HG02571 (cell line): ENCODE results near the gene ABL1.
"Not testable (repeated sequence)": the region's sequence is repeated elsewhere in the genome, so short reads cannot be mapped to it uniquely, and the experiment has no call there.

Experiments
- ATAC-seq: cut with Tn5 transposase; IDR thresholded peaks from one replicate; pipeline ENCODE4 v1.9.1; 2021; ENCODE audit warnings: mild to moderate bottlenecking, moderate library complexity; ENCODE audit not compliant: unreplicated experiment

ABL1 gene

DNA sequence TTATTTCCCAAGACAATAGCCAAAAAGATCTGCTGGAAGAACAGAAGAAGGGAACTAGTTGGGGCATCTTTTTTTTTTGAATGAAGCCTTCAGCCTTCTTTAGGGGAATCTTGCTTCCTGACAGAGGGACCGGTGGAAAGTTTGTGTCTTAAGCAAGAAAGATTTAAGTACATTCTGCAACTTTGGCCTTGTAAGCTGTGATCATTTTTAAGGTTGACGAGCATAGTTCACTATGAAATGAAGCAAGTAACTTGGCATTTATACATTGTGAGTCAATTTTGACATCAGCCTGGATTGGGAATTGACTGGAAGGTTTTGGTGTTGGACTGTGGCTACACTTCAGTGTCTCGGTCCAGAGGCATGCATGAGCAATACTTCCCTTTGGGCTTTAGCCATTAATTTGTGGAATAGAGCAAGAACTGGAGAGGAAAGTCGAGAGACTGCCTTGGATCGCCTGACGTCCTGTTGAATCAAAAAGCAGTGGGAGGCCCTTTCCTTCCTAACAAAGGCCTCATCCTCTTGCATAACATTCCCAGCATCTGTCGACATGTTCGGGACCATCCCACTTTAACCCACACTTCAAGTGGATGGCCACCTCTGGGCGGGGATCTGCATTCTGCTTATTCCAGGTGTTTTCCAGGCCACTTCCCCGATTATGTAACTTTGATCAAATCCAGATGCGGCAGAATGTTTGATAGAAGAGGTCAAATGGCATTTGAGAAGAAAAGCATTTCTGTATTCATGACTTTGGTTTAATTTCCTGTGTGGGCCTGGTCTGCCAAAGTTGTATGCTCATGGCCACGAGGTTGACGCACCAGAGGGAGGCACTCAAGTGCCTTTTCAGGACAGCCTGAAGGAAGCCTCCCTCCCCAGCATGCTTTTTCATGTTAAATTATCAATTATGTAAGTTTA is 12.5 kb downstream of the ABL1 start:
- no peak for ATAC-seq

DNA sequence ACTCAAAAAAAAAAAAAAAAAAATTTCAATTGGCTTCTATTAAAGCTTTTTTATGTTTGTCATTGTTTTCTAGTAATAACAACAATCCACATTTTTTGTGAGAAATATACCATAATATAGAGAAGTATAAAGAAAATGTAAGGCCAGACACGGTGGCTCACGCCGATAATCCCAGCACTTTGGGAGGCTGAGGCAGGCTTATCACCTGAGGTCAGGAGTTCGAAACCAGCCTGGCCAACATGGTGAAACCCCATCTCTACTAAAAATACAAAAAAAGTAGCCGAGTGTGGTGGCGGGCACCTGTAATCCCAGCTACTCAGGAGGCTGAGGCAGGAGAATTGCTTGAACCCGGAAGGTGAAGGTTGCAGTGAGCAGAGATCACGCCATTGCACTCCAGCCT is 13.5 kb downstream of the ABL1 start:
- not testable (repeated sequence) for ATAC-seq

DNA sequence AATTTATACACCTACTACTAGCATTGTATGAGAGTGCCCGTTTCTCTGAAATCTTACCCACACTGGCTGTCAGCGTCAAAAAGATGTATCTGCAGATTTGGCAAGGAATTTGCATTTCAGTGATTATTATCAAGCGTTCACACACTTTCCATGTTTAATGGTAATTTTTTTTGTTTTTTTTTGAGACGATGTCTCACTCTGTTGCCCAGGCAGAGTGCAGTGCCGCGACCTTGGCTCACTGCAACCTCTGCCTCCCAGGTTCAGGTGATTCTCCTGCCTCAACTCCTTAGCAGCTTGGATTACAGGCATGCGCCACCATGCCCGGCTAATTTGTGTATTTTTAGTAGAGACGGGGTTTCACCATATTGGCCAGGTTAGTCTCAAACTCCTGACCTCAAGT is 14.3 kb downstream of the ABL1 start:
- ATAC-seq = no peak

DNA sequence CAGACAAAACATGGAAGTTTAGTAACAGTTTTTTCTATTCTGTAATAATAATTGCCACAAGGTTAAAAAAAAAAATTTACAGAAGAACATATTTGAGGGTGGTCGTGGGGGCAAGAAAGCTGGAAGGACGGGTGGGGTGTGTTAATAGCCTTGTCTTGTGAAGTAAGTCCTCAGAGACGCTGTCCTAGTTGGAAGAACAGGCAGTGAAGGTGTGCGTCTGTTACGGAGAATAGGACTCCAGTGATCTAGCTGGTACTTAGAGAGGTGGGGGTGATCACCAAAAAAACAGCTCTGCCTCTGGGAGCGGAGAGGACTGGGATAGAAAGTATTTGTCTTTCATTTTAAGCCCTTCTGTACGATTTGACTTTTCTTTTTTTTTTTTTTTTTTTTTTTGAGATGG is 17.7 kb downstream of the ABL1 start:
- no peak for ATAC-seq

DNA sequence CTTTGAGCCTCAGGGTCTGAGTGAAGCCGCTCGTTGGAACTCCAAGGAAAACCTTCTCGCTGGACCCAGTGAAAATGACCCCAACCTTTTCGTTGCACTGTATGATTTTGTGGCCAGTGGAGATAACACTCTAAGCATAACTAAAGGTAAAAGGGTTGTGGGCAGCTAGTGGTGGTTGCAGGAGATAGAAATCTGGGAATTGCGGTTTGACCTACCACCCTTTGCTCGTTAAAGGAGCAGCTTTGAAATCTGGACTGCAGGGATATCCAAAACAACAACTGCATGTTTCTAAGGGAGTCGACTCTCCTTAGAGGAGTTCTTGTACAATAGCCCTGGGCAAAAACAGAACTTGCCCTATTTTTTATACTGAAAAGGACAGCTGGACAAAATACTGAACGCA is 19.0 kb downstream of the ABL1 start:
- no peak for ATAC-seq

DNA sequence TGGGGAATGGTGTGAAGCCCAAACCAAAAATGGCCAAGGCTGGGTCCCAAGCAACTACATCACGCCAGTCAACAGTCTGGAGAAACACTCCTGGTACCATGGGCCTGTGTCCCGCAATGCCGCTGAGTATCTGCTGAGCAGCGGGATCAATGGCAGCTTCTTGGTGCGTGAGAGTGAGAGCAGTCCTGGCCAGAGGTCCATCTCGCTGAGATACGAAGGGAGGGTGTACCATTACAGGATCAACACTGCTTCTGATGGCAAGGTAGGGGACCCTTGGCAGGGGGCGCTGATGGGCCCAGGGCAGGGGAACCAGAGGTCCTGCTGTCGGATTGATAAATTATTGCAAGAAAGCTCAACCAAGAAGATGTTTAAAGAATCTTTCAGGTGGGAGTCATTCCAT is 19.8 kb downstream of the ABL1 start:
- ATAC-seq = no peak

DNA sequence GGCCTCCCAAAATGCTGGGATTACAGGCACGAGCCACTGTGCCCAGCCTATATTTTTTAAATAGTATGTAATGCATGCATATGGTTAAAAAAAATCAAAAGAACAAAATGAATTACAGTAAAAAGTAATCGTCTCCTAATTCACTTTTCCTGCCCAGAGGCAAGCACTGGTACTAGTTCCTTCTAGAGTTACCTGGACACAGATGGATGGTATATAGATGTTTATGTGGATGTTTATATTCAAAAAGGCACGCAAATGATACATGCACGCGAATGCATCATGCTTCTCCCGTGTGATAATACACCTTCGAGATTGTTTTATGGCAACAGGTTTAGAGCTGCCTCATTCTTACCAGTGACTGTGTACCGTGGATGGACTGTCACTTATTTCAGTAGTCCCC is 21.4 kb downstream of the ABL1 start:
- ATAC-seq = no peak

DNA sequence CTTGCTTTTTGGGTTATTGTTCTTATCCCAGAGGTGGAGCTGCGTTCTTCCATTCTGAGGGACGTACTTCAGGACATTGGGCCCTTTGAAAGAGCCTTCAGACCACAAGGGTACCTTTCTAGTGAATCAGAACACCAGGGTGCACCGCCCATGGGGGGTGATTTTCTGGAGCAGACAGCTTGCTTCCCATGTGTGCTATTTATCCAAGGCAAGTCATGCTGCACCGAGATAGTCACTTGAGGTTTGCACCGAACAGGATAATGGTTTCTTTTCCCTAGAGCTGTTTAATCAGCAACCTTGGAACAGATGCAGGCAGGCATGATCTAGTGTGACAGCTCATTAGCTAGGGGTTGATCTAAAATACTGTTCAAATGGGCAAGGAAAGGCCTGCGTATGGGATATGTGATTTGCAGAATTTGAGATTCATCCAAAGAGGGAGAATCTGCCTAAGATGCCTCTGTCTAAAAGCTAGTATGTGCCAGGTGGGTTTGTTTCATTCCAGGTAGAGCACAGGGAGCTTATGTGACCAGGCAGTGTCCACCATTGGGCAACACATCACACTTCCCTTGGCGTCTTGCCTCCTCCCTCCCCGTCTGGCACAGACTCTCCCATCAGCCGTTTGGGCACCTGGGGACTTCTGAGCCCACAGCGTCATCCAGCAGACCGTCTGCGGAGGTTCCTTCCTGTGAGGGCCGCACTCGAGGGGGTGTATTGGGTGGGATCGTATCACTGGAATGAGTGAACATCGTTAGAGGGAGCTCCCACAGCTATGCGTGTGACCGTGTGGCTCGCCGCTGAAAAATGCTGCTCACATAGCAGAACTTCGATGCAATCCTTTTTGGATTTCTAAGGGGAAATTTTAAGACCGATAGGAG is 23.0 kb downstream of the ABL1 start:
- ATAC-seq = no peak

DNA sequence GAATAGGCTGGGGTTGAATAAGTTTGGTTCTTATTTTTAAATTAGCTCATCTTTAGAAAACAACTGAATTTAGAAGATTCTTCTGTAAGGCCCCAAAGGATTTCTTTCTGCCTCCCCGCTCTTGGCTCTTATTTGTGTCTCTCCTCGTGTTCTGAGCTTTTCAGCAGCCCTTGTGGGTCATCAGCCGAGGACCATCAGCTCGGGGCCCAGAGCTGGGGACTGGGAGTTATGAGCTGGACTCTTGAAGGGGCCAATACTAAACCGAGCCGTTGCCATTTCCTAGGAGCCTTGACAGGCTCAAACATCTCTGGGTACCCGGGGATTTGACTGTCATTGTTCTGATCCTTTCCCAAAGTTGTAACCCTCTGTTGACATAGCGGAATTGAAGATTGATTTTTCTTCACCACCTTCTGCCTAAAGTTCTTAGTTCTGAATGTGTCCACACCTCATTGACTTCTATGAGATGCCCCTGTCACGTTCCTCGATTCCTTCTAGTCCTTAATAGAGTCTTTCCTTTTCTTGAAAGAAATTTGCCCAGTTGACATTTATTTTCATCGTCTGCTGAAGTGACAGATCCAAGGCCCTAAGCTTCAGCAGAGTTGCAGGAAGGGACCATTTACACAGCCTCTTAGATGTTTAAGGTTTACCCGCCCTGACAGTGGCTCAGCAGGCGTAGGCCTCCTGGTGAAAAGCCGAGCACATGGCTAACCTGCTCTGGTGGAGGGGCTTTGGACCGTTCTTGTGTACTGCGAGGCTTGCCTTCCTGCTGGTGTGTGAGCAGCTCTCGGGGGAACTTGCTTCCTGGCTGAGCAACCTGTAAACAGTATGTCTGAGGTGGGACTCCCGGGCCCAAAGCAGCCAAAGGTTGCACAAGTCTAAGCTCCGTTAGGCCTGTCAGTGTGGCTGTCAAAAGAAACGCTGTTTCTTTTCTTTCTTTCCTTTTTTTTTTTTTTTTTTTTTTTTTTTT is 24.0 kb downstream of the ABL1 start:
- no peak for ATAC-seq

DNA sequence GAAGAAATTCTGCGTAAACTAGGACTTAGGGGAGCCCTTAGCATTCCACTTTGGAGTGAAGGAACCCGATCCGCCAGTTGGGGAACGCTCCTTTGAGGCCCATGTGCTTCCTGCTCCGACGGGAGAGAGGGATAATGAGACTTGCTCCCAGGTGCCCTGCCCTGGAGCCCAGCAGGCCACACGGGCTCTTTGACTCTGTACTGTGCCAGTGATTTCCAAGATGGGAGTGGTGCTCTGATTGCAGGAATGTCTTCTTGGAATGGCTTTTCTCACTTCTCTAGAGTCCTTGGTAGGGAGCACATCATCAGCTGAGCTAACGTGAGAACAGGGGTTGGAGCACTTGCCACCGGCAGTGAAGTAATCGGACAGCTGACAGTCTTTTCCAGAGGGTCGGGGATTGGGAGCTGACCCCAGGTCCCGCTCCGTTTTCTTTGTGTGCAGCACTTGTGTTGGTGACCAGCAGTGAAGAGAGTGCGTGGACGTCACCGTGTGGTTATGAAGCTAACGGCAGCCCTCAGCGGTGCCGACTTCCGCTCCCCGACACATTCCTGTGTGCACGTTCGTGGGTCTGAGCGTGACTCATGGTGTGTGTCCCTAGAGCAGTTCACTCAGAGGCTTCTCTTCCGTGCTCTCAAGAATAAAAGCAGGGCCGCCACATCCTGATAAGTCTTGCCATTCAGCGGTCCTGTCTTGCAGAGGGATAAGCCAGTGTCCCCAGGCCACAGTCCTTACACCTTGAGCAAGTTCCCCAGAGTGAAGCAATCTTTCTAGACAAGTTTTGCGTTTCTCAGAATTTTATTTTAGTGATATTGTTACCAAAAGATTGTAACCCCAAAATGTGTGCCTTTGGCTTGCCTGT is 25.6 kb downstream of the ABL1 start:
- ATAC-seq = no peak

DNA sequence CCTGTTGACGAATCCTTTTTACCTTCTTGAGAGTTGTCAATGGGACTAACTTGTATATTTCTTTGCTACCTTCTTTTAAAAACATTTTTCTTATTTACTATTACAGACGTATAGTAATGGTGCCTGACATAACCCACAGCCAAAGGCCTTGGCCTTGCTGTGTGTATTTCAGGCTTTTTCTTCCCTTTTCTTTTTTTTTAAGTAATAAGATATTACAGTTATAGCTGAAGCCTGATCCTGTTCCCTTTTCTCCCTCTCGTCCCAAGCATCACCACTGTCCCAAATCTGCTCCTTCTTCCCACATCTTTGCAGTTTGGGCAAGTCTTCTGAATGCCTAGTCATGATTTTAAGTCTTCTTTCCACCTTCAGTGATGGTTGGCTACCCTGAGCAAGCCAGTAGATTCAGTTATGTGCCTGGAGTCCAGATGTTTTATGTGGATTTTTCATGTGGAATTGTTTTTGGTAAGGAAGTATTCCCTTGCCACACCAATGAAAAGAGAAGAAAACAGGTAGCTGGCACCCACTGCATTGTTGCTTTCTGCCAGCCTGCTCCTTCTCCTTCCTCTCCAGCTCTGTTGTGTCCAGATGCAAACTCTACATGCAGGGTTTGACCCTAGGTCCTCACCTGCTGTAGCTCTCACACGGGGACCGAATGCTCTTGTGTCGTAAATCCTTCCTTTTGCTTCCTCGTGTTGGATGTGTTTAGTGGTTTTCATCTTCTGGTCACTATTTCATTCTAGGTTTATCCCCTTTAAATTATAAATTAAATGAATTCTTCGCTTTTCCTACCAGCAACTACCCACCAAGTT is 26.5 kb downstream of the ABL1 start:
- no peak for ATAC-seq

DNA sequence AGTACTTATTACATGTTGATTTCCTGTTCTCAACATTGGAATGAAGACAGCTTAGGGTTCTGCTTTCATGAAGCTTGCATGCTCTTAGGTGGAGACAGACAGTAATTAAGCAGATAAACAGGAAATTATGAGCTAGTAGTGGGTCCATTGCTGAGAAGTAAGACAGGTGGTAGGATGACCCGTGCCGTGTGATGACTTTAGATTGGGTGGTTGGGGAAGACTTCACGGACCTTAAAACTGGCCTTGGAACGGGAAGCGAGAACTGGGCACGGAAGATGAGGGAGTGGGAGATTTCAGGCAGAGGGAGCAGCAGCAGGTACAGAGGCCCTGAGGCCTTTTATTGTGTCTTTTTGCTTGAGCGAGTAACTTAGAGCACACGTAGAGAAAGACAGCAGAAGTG is 27.2 kb downstream of the ABL1 start:
- no peak for ATAC-seq

DNA sequence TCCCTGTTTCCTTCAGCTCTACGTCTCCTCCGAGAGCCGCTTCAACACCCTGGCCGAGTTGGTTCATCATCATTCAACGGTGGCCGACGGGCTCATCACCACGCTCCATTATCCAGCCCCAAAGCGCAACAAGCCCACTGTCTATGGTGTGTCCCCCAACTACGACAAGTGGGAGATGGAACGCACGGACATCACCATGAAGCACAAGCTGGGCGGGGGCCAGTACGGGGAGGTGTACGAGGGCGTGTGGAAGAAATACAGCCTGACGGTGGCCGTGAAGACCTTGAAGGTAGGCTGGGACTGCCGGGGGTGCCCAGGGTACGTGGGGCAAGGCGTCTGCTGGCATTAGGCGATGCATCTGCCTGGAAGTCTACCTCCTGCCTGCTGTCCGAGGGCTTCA is 27.7 kb downstream of the ABL1 start:
- ATAC-seq = no peak

DNA sequence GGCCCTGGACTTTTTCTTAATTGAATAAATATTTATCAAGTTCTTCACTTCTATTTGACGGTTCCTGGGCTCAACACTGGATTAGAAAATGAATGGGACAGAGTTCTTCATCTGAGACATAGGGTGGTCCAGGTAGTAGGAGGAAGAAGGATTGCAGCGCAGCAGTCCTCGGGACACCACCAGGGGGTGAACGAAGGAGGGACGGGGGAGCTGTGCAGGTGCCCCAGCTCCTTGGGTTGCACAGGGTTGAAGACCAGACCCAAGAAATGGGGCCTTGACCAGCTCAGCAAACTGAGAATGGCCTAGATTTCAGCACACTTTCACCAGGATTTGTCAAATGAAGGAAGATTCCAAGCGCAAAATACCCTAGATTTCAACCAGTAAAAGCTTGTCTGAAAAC is 29.5 kb downstream of the ABL1 start:
- no peak for ATAC-seq

DNA sequence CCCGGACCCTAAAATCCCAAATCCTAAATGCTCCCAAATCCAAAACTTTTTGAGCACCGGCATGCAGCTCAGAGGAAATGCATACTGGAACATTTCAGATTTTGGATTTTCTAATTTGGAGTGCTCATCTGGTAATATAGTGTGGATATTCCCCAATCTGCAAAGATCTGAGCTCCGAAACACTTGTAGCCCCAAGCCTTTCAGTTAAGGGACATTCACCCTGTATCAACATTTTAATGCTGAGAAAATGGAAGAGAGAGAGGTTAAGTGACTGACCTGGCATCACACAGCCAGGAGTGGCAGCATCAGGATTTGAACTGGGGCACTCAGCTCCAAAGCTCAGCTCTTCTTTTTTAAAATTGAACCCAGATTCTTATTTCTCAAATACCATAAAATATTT is 30.9 kb downstream of the ABL1 start:
- ATAC-seq = no peak

DNA sequence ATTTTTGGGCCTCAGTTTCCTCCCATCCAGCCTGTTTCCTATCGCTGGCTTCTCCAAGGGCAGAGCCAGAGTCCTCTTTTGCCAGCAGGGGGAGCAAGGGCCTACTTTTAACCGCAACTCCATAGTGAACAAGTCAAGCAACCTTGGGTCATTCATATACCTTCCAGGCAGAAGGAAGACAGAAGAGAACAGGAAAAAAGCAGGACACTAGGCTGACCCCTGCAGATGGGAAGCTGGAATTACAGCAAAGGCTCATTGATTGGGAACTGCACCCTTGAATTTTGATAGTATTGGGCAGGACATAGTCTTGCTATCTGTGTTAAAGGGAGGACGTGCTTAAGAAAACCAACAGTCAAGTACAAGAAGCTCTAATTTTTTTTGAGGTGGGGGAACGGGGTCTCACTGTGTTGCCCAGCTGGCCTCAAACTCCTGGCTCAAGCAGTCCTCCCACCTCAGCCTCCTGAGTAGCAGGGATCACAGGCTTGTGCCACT is 31.5 kb downstream of the ABL1 start:
- ATAC-seq = no peak

DNA sequence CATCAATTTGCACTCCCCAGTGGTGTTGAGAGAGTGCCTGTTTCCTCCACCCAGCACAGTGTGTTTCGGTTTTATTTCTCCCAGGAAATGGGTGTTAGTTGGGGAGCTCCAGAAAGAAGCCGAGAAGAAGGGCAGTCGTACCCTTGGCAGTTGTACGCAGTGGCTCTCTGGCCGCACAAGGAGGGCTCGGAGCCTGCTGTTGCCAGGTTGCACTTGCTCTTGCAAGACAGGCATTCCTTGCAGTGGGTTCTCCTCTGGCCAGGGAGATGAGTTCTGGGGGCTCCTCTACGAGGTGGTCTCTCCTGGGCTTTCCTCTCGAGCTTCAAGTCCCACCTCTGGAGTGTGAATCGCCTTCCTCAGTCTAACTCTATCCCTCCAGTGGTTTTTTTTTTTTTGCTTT is 32.5 kb downstream of the ABL1 start:
- no peak for ATAC-seq

DNA sequence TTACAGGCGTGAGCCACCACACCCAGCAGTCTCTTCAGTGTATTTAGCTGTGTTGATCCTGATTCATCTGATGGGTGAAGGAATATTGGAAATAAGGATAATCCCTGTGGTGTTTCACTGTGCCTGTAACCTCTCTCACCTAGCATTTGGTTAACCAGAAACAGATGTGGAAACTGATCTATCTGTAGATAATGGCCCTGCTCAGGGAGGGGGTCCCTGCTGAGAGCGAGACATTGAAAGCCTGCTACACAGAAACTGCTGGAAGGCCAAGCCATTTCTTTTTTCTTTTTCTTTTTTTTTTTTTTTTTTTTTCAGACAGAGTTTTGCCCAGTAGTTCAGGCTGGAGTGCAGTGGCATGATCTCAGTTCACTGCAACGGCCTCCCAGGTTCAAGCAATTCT is 33.2 kb downstream of the ABL1 start:
- no peak for ATAC-seq

DNA sequence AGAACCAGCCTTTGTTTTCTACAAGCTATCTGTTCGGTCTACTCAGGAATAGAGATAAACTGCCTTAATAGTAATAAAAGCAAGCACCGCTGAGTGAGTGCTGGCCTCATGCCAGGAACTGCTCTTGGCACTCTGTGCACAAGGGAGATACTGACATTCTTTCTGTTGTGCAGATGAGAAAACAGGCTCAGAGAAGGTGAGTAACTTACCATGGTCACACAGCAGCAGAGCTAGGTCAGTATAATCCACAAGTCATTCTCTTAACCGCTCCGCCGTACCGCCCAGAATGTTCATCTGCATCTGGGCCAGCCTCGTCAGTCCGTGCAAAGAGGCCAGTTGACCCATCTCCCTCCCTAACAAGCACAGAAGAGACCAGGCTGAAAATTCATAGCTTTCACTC is 34.2 kb downstream of the ABL1 start:
- no peak for ATAC-seq
